Endothelial cell of umbilical vein (primary cell): ENCODE data around the gene SSBP3. TPM values are rescaled to one million over a fixed set of nuclear protein-coding genes. Genes with fewer than 3 reads are reported as not detected.

Source experiments
- BruUV-seq: library from RNA; stranded (reverse); fragments of 400-500 nt; replicated peaks from 2 replicates; lab custom pipeline; 2021; lab: Mats Ljungman, UMichigan
- CTCF ChIA-PET: fragments of 300-600, 350-600 bp; sonication (Branson Sonifier 250); formaldehyde crosslinking; loops from one replicate; lab custom pipeline; 2021; ENCODE audit warnings: antibody characterized with exemption, inconsistent platforms; lab: Charles Lee
- POLR2A ChIA-PET: fragments of 300-600, 350-600 bp; sonication (Branson Sonifier 250); formaldehyde crosslinking; loops from one replicate; lab custom pipeline; 2021; ENCODE audit warnings: antibody characterized with exemption, inconsistent platforms; lab: Charles Lee
- DNase-seq: peaks from one replicate; pipeline ENCODE4 v3.0.0-alpha.2; 2011; ENCODE audit warnings: low read depth, low spot score
- FAIRE-seq: peaks from 2 replicates; lab custom pipeline; 2011; peaks lifted over from hg19 to GRCh38; lab: Jason Lieb, UNC
- H2AFZ ChIP-seq: 2 replicates; pipeline ENCODE4 v1.6.0; 2012; ENCODE audit warnings: low read depth, low read length, control low read depth, inconsistent platforms
- H3K27ac ChIP-seq: 2 replicates; pipeline ENCODE4 v1.5.1; 2011; ENCODE audit warnings: low read depth, mild to moderate bottlenecking, control low read depth, low read length, moderate library complexity; ENCODE audit not compliant: insufficient read depth
- H3K27me3 ChIP-seq, 2 experiments: 2 replicates each; pipeline versions ENCODE4 v1.6.0 to v1.6.1; 2011; ENCODE audit warnings: low read length in 2 of 2, mixed read lengths in 1 of 2; ENCODE audit not compliant: control insufficient read depth in 2 of 2, insufficient read depth in 2 of 2
- H3K36me3 ChIP-seq, 2 experiments: 2 replicates in 1 of 2; 3 replicates in 1 of 2; pipeline ENCODE4 v1.5.1; 2011; ENCODE audit warnings: low read length in 2 of 2, mild to moderate bottlenecking in 1 of 2, moderate library complexity in 1 of 2; ENCODE audit not compliant: control insufficient read depth in 2 of 2, insufficient read depth in 2 of 2; ENCODE audit errors: extremely low read depth in 1 of 2
- H3K4me1 ChIP-seq: 3 replicates; pipeline ENCODE4 v1.5.1; 2011; ENCODE audit warnings: mild to moderate bottlenecking, low read length; ENCODE audit not compliant: control insufficient read depth, insufficient read depth; ENCODE audit errors: extremely low read depth
- H3K4me2 ChIP-seq: 2 replicates; pipeline ENCODE4 v1.6.1; 2011; ENCODE audit warnings: low read length, control low read depth, mixed read lengths; ENCODE audit not compliant: insufficient read depth
- H3K4me3 ChIP-seq, 3 experiments: fragments of 200-600 bp in 1 of 3; sonication (generic), shearing (Covaris generic) in 1 of 3; replicated peaks in 1 of 3; 2 replicates each; pipeline ENCODE4 v1.5.1; 2011 to 2016; ENCODE audit warnings: control low read depth in 3 of 3, low read length in 3 of 3, mild to moderate bottlenecking in 2 of 3, inconsistent platforms in 1 of 3, low read depth in 1 of 3, moderate library complexity in 1 of 3; ENCODE audit not compliant: insufficient read depth in 1 of 3
- H3K79me2 ChIP-seq: 2 replicates; pipeline ENCODE4 v1.6.0; 2012; ENCODE audit warnings: low read length, inconsistent platforms; ENCODE audit not compliant: control insufficient read depth, insufficient read depth
- H3K9ac ChIP-seq: replicated peaks from 2 replicates; pipeline ENCODE3; 2011; ENCODE audit warnings: low read length, control low read depth; ENCODE audit not compliant: insufficient read depth; ENCODE audit errors: extremely low read depth
- H3K9me1 ChIP-seq: replicated peaks from 3 replicates; pipeline ENCODE4 v1.6.0; 2011; ENCODE audit warnings: mild to moderate bottlenecking, low read length; ENCODE audit not compliant: control insufficient read depth, insufficient read depth; ENCODE audit errors: extremely low read depth
- H3K9me3 ChIP-seq: replicated peaks from 2 replicates; pipeline ENCODE4 v1.5.1; 2012; ENCODE audit warnings: low read length, inconsistent platforms; ENCODE audit not compliant: control insufficient read depth, insufficient read depth
- H4K20me1 ChIP-seq: replicated peaks from 2 replicates; pipeline ENCODE3; 2011; ENCODE audit warnings: mild to moderate bottlenecking, low read length; ENCODE audit not compliant: control insufficient read depth, insufficient read depth; ENCODE audit errors: extremely low read depth
- EZH2 ChIP-seq: IDR thresholded peaks from 2 replicates; pipeline ENCODE4 v1.6.1; 2012; ENCODE audit warnings: borderline replicate concordance, low read depth, mild to moderate bottlenecking, moderate library complexity, low read length, inconsistent platforms; ENCODE audit not compliant: severe bottlenecking
- FOS ChIP-seq: IDR thresholded peaks from 2 replicates; pipeline ENCODE4 v1.6.1; 2011; ENCODE audit warnings: mild to moderate bottlenecking, low read length, moderate library complexity, borderline replicate concordance; ENCODE audit not compliant: insufficient read depth
- GATA2 ChIP-seq: IDR thresholded peaks from 2 replicates; pipeline ENCODE4 v1.7.0; 2011; ENCODE audit warnings: low read depth, mild to moderate bottlenecking, moderate library complexity, mixed read lengths, low read length; ENCODE audit not compliant: insufficient read length, insufficient read depth
- JUN ChIP-seq: IDR thresholded peaks from 2 replicates; pipeline ENCODE4 v1.6.1; 2011; ENCODE audit warnings: borderline replicate concordance, low read depth; ENCODE audit not compliant: insufficient read length, insufficient read depth
- MYC ChIP-seq: IDR thresholded peaks from one replicate; pipeline ENCODE4 v1.6.1; 2011; ENCODE audit warnings: mild to moderate bottlenecking, low read depth, low read length
- POLR2A ChIP-seq: IDR thresholded peaks from 2 replicates; pipeline ENCODE4 v1.6.1; 2012; ENCODE audit warnings: low read depth, mild to moderate bottlenecking, control low read depth, low read length
- POLR2AphosphoS5 ChIP-seq: IDR thresholded peaks from 2 replicates; pipeline ENCODE4 v1.6.1; 2012; ENCODE audit warnings: low read depth, mild to moderate bottlenecking, control low read depth, low read length, moderate library complexity; ENCODE audit not compliant: insufficient read depth
- dilution Hi-C: fragments of 300-500 bp; cut with MboI; formaldehyde crosslinking; loops from one replicate; pipeline ENCODE4 v1.15.0; 2019; ENCODE audit warnings: low sequenced_read_pairs; ENCODE audit not compliant: extremely low pct_ligation_motif_present
- intact Hi-C: fragments of 100-400 bp; cut with micrococcal nuclease; formaldehyde crosslinking; loops from one replicate; pipeline ENCODE4 v1.10.0; 2022
- polyA plus RNA-seq, 4 experiments: library from polyadenylated mRNA; depleted of rRNA in 3 of 4; stranded (reverse) in 3 of 4; unstranded in 1 of 4; fragments of >200 nt; gene quantifications; 2 replicates each; pipeline versions ENCODE4 v1.2.1 to v1.2.3, GENCODE V29; 2011 to 2012; ENCODE audit warnings: missing spikeins in 1 of 4
- total RNA-seq: library from RNA; stranded (reverse); gene quantifications from 2 replicates; pipeline ENCODE4 v1.2.3, GENCODE V29; 2021
- TF ChIP-seq, protein P1 (sequence below), 2 donors: IDR thresholded peaks; 1 replicate in 1 of 2; 2 replicates in 1 of 2; pipeline ENCODE4 v1.5.1; 2011; ENCODE audit warnings: low read length in 2 of 2, mild to moderate bottlenecking in 2 of 2, moderate library complexity in 2 of 2, control low read depth in 1 of 2, inconsistent platforms in 1 of 2, low read depth in 1 of 2; ENCODE audit not compliant: insufficient read depth in 1 of 2; ENCODE audit errors: extremely low read depth in 1 of 2
- TF ChIP-seq, protein P2 (sequence below): IDR thresholded peaks from 2 replicates; pipeline ENCODE4 v1.6.1; 2011; ENCODE audit not compliant: insufficient read depth, insufficient read length

Gene SSBP3
- total and polyA plus RNA-seq, 2 donors (not counting 3 experiments of a cell fraction or from before 2014, with no cell fraction given) = 44.9 to 59.4 TPM

DNA sequence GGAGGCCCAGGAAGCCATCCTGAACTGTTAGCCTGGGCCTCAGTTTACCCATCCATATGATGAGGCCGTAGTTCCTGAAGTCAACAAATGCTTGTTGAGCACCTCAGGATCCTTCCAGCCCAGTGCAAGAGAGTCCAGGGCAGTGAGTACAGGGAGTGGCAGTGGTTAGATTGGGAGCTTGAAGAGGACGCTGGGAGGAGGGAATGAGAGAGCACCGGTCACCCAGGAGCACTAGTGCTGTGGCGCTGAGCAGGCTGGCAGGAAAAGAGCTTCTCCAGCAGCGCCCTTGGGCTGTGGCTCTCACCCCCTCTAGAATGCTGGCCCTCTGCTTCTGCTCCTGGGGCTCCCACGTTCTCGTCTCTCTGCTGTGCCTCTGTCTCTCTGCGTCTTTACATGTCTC lies 10.2 kb upstream of the SSBP3 start:
- ChIA-PET CTCF (interaction anchor here (1.4 kb wide), 1 partner anchor 72 kb away, joined by 4 read pairs; no protein-coding TSS in a partner anchor), POLR2A (no interaction called here)
- Histone ChIP-seq H3K27me3 (peaks cover 0 to 2% of the 10 kb centered on the region in 2 experiments), H3K9me3 (no peaks in the 10 kb centered on the region), H2AFZ (no peak overlapping the region), H3K36me3 (no peaks in the 10 kb centered on the region), H3K9me1 (no peaks in the 10 kb centered on the region), H3K79me2 (no peaks in the 10 kb centered on the region), H3K9ac (no peak overlapping the region), H3K27ac (no peak overlapping the region), H4K20me1 (no peaks in the 10 kb centered on the region), H3K4me1 (peaks cover 11% of the 10 kb centered on the region), H3K4me2 (no peak overlapping the region), H3K4me3 (no peak overlapping the region)
- no peak for TF ChIP-seq EZH2
- TF ChIP-seq, protein P1, sequence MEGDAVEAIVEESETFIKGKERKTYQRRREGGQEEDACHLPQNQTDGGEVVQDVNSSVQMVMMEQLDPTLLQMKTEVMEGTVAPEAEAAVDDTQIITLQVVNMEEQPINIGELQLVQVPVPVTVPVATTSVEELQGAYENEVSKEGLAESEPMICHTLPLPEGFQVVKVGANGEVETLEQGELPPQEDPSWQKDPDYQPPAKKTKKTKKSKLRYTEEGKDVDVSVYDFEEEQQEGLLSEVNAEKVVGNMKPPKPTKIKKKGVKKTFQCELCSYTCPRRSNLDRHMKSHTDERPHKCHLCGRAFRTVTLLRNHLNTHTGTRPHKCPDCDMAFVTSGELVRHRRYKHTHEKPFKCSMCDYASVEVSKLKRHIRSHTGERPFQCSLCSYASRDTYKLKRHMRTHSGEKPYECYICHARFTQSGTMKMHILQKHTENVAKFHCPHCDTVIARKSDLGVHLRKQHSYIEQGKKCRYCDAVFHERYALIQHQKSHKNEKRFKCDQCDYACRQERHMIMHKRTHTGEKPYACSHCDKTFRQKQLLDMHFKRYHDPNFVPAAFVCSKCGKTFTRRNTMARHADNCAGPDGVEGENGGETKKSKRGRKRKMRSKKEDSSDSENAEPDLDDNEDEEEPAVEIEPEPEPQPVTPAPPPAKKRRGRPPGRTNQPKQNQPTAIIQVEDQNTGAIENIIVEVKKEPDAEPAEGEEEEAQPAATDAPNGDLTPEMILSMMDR (IDR thresholded peaks at IDR 0.05; ENCODE audit: extremely low read depth in 1 of 2, insufficient read depth in 1 of 2, low read depth in 1 of 2, low read length in 2 of 2) = no peak
- no peak for TF ChIP-seq MYC
- TF ChIP-seq, protein P2, sequence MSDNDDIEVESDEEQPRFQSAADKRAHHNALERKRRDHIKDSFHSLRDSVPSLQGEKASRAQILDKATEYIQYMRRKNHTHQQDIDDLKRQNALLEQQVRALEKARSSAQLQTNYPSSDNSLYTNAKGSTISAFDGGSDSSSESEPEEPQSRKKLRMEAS = no peak
- no peak for TF ChIP-seq POLR2AphosphoS5
- no peak for TF ChIP-seq JUN
- TF ChIP-seq FOS = no peak
- no peak for TF ChIP-seq POLR2A
- TF ChIP-seq GATA2 = no peak
- intact Hi-C loops (no loop called here), dilution Hi-C loops (no loop called here)
- no peak for FAIRE-seq
- no TSS peak for BruUV-seq
- DNase-seq = no peak
